Measurements from ENCODE around the gene IRAK1.
A peak's percentile ranks its signal among the peaks of the same experiment; 100 is the strongest.
"Not testable (repeated sequence)": the region's sequence is repeated elsewhere in the genome, so short reads cannot be mapped to it uniquely, and the experiment has no call there.

Gene IRAK1

DNA sequence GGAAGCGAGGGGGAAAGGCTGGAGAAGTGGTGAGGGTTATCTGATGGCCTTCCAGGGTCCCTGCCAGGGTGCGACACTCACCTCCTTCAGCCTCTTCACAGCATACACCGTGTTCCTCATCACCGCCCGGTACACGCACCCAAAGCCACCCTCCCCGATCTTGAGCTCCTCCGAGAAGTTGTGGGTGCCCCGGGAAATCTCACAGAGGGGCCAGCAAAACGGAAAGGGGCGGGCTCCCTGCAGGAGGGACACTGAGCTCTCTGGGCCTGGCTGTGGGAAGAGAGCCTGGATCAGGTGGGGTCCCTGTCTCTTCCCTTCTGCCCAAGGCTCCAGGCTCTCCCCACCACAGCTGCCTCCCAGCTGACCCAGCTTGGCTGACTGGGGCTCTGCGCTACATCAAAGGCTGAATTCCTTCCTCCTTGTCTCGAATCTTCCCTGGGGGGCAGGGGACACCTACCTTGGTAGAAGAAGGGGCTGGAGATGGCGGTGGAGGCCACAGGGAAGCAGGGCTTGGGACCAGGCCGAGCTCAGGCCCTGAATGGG is 1.1 kb downstream of the IRAK1 start:
- DNase-seq = no peak

DNA sequence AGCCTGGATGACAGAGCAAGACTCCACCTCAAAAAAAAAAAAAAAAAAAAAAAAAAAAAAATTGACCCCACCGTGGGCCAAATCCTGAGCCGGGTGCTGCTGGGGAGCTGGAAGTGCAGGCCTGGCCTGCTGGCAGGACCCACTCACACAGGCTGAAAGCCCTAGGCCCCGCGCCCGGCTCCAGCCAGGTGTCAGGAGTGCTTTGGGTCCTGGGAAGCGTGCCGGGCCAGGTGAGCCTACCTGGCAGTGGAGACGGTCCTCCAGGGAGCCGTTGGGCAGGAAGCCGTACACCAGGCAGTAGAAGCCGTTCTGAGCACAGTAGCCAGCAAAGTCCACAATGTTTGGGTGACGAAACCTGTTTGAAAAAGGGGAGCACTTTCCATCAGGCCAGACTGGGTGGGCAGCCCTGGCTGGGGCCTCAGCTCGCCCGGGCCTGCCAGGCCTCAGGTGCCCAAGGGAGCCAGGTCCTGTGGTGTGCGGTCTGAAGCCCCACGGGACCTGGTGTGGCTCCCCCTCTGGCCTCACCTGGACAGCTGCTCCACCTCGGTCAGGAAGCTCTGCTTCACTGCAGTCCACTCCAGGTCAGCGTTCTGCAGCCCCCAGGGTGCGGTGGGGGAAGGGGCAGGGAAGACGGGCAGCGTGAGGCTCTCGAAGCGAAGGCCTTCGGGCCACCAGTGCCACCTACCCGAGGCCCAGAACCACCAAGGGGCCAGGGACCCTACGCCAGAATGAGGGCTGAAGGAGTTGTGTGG is 1.8 kb downstream of the IRAK1 start:
- no peak for DNase-seq

DNA sequence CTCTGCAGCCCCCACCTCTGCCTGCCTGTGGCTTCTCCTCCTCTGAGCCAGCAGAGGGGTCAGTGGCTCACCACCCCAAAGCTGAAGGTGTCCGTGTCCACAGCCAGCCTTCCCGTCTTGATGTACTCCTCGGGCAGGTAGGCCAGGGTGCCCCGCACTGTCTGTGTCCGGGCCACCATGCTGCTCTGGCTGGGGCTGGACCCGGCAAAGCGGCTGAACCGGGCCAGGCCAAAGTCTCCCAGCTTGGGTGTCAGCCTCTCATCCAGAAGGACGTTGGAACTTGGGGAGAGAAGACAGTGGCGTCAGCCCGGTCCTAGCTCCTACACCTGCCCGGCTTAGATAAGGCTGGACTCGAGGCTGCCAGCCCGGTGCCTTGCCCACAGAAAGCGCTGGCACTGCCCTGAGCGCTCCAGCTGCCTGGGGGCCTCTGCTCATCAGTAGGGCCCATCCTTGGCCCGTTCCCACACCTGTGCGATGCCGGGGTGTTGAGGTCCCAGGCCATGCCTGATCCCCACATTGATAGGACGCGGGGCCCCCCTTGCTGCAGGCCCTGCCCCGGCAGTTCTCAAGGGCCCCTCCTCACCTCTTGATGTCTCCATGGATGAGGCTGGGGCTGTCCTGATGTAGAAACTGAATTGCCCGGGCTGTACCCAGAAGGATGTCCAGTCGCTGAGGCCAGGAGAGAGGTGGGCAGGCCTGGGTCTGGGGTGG is 3.2 kb downstream of the IRAK1 start:
- no peak for DNase-seq

DNA sequence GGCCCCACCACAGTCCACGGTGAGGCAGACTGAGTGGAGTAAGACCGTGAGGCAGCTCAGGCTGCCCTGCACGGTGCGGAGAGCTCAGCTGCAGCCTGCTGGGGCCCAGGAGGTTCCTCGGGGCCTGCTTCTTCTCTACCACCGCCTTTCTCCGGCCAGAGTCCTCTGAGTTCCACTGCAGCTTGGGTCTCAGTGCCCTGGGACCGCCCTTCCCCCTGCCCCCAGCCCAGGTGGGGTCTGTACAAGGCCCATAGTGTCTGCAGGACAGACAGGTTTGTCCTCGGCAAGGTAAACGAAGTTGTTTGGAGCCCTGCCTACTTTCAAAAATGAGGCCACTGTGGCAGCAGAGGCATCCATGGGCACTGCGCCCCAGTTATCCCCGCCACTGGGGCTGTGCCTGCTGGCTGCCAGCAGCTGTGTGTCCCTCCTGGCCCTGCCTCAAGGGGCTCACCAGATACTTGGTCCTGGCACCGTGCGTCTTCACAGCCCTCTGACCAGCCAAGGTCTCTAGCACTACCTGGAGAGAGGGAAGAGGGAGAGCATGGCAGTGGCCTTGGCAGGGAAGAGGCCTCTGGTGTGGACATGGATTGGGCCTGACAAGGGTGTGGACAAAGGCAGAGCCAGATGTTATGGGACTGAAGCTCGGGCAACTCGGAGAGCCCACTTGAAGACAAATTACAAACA is 4.0 kb downstream of the IRAK1 start:
- no peak for DNase-seq

DNA sequence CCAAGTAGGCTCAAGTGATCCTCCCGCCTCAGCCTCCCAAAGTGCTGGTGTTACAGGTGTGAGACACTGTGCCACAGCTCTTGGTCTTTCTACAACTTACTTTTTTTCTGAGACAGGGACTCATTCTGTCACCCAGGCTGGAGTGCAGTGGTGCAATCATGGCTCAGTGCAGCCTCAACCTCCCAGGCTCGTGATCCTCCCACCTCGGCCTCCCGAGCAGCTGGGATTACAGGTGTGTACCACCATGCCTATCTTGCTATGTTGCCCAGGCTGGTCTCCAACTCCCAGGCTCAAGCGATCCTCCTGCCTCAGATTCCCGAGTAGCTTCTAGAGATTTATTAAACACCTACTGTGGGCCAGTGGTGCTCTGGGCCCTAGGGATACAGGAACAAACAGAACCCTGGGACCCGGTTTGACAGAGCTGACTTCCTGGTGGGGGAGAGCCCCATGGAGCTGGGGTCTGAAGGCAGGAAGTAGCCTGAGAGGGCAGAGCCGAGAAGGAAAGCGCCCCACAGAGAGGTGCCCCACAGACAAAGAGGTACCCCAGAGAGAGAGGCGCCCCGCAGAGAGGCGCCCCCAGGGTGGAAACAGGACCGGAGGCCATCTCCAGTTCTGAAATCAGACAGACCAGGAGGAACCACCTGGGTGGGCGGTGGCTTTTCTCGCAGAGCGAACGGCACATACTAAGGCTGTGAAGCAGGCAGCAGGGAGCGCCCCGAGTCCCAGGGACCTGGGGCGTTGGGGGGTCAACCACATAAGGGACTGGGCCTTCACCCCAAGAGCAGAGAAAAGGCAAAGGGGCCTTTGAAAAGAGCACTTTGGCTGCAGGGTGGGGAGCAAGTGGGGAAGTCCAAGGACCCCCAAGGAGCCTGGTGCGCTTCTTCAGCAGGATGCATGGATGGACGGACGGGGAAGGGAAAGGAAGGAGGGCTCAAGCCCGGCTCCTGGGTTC is 5.0 kb downstream of the IRAK1 start:
- no peak for DNase-seq

DNA sequence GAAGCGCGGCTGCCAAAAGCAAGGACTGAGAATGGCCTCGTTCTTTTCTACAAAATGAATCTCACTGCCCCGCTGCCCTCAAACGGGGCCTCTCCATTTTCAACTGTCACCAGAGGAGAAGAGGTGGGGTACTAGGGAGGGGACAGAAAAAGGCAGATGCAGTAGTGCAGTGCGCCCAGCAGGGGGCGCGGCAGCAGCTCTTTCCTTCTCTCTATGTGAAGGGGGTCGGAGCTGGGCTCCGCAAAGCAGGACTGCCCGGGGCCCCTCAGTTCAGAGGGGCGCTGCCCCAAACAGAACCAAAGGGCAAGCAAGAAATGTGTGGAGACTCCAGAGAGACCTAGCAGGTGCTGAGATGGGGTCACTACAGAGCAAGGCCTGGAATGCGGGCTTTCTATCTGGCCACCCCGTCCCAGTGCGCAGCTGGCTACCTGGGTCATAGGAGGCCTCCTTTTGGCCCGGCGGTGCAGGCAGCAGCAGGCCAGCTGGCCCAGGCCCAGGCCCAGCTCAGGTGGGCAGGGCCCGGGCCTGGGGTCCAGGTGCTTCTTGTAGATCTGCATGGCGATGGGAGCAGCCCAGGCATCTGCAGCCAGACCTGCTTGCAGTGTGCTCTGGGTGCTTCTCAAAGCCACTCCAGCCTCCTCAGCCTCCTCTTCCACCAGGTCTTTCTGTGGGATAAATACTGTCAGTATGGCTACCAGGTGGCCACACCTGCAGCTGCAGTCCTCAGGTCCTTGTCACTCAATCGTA is 5.9 kb downstream of the IRAK1 start:
- peak; percentile 38 for DNase-seq

DNA sequence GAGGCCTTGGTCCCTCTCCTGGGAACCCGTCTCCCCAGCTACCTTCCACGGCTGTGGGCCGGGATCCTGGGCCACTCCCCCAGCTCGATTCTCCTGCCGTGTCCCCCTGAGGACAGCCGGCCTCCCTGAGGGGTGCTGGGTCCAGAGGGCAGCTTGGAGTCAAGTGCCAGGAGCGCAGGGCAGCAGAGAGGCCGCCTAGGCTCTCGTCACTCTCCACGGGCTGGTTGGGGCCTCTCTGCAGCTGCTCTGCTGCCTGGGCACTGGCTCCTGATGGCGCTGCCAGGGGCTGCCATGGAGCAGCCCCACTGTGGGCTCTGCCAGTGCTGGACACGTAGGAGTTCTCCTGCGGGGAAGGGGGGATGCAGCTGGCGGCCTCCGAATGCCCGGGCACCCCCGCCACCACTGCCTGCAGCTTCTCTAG is 6.7 kb downstream of the IRAK1 start:
- no peak for DNase-seq

DNA sequence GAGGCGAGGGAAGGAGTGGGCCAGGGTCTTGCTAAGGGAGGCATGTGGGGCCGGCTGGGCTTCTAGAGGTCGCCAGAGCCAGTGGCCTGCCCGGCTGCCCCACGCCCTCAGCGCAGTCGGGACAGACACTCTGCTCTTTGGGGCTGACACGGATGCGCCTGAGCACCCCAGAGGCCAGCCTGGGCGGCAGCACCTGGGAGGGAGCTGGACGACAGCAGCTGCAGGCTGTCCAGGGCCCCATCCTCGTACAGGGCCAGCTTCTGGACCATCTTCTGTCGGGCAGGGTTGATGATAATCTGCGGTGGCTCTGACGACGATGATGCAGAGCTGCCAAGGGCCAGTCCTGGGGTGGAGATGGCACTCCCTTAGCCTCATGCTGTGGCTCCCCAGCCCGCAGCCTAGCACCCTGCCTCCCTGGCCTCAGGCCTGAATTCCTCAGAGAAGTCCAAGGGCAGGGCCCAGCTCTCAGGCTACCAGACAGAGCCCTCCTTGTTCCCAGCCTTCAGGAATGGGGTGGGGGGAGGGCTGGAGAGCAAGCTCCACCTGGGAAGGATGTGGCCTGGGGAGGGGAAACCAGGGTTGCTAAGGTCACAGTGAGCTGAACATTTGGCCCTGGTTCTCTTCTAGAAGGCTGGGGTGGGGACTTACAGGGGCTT is 7.2 kb downstream of the IRAK1 start:
- no peak for DNase-seq

DNA sequence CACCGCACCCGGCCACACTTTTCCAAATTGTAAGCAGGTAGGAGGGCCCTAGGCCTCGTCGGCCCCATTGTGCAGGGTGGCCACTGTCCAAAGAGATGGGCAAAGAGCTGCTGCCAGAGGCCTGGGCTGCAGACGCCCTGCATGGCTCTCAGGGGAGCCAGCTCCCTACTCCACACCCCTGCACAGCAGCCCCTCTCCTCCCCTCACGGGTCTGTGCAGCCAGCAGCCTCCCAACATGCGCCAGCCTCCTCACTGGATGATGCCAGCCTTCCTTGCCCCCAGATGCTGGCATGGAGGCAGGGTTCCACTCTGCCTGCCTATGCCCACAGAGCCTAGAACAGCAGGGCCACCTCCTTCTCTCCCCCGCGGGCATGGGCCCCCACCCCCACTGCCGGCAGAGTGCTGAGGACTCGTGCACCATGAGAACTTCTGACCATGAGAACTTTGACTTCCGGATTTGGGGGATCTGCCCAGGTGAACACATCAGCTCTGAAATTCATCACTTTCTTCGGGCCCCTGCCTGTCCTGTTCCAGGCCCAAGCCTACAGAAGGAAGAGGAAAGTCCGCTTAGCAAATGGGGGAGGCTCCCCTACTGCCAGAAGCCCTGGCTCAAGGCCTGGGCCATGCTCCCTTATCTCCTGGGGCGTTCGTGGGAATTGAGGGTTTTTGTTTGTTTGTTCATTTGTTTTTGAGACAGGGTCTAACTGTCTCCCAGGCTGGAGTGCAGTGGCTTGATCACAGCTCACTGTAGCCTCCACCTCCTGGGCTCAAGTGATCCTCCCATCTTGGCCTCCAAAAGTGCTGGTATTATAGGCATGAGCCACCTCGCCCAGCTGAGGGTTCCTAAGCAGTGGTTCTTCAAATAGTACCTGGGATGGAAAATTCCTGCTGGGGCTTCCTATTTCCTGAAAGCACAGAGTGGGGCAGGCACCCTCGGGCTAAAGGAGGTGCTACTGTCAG is 8.0 kb downstream of the IRAK1 start:
- DNase-seq = no peak

DNA sequence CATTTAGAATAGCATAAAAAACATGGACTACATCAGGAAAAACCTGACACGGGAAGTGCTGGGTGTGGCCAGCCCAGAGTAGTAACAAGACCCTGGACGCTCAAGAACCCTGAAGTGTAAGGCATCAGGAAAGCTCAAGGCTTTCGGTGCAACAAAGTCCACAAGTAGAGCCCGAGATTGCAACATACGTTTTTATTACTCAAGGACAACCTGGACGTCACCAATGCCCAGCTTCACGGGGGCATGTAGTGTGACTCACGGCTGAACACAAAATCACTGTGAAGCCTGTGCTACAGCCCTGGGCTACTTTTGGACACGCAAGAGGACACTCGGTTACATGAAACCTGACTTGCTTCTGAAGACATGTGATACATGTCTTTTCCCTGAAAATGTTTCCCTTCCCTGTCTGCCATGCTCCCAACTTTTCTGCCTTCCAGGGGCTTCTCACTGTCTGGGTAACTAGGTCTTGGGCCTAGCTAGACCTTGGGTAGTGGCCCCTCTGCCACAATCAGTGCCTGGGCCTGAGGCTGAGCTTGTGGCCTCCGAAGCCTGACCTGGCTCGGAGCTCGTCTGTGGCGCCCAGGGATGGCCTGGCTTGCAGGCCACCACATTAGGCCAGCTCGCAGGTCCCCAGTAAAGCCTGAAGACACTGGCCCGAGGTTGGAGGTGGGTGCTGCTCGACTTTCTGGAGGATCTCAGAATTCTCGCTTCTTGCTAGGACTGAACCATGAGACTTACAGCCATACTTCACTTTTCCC is 9.2 kb downstream of the IRAK1 start:
- DNase-seq = no peak

DNA sequence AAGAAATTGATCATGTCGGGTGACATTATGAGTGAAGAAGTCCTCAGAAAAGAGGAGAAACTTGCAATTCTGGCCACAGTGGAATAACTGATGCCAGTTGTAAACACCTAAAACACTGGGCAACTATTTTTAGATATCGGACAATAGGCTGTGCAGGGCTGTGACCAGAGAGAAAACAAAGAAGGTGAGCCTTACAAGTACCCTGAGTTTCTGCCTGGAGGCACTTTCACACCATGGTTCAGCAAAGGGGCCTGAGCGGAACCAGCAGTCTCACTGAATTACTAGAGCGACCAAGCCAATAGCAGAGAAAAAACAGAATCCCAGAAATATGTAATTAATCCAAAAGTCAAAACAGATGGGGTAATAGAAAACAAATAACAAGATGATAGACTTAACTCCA is 11.2 kb downstream of the IRAK1 start:
- DNase-seq = no peak

DNA sequence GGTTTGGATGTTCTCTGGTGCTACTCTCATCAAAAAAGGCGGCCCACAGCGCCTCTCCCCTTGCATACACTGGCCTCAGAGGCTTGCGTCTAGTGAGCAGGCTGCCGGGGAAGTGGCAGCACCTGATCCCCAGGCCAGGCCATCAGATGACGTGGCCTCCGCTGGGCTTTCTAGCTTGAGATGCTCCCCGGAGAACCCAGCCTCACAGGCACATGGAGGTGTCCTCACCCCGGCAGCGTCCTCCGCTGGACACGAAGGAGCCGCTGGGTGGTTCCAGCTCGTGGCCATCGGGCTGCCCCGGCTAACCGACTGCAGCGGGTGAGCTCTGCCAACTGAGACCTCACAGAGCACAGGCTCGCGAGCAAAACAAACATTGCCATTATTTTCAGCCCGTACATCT is 12.8 kb downstream of the IRAK1 start:
- no peak for DNase-seq

DNA sequence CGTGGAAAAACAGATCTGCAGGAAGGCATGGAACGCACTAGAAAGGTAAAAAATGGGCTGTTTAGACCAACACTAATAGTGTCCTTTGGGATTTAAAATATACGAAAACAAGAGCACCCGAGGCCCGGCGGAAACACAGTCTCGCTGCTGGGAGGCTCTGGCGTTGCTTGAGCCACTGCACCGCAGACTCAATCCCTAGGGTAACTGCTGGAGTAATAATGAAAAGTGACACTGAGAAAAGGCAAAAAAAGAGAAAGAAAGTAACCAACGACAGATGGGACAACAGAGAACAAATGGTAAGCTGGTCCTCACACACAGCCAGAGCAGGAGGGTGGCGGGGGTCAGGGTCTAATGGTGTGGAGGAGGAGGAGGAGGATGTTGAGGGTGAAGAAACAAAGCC is 15.4 kb downstream of the IRAK1 start:
- DNase-seq = no peak

DNA sequence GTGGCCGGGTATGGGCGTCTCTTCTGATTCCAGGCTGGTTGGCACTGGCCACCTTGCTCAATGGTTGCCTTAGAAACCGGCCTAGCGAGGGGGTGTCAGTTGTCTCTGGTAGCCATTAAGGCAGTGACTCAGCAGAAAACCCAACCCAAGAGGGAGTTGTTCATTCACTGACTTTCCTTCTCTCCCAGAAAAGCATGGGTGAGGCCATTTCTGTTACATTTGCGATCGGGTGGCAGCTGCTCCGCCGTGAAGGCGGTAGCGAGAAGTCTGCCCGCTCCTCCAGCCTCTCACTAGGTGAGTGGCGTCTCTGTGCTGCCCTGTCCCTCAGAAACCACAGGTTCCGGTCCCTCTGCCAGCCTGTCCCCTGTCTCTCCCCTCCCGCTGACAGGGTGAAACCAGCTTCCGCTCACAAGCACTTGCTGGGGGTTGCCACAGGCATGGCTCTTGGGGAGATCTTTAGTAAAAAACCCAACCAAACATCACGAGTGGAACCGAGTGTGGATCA is 17.4 kb downstream of the IRAK1 start:
- DNase-seq = peak; percentile 54

DNA sequence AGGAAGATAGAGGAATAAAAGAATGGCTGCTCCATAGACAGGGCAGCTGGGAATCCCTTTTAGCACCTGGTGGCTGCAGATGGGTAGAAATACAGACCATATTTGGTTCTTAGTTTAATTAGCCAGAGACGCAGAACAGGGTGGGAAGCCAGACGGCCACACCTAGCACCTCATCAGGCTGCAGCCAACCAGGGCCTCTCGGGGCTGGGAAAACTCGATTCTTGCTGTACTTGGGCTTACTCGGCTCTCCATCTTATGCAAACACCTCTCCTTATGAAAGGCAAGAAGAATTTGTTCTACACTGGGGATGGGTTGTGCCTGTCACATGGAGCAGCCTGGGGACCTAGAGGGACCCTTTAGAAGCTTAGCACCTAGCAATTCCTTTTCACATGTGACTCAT is 19.7 kb downstream of the IRAK1 start:
- no peak for DNase-seq

DNA sequence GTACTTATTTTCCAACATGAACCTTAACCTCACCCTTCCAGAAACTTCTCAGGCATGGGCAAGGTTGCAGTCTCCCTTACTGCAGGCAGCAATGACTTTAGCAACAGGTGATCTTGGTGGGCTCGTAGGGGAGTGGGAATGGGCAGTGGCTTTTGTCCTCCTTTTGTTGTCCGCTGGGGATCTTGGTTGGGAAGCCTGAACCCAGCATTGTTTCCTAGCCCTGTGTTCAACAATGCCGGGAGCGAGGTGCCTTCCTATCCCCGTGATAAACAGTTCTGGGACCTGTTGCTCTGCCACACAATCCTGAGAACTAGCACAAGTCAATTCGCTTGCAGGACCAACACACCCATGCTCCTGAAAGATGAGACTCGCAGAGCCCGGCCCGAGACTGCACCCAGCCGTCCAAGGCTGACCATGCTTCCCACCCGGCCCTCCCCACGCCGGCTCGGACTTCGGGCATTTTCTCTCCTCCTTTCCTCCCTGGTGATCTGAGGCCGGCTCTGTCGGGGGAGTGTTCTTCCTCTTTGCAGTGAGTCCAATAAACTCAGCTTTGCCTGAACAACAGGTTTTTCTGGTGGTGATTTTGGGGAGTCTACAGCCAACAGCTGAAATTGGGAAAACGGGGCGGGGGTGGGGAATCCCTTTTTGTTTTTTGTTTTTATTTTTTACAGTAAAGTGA is 20.2 kb downstream of the IRAK1 start:
- no peak for DNase-seq

DNA sequence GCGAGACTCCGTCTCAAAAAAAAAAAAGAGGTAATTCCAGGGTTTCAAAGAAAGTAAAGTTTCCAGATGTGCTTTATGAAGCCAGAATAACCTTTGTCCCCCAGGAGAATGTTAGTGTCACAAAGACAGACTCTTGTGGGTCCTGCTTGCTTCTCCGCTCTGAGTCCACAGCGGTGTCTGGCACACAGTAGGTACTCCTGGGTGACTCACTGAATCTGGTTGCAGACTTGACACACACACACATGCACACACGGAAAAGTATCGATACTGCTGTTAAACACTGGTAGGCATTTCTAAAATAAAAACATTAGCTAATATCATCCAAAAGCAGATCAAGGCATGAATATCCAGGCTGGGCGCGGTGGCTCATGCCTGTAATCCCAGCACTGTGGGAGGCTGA is 24.2 kb downstream of the IRAK1 start:
- no peak for DNase-seq

DNA sequence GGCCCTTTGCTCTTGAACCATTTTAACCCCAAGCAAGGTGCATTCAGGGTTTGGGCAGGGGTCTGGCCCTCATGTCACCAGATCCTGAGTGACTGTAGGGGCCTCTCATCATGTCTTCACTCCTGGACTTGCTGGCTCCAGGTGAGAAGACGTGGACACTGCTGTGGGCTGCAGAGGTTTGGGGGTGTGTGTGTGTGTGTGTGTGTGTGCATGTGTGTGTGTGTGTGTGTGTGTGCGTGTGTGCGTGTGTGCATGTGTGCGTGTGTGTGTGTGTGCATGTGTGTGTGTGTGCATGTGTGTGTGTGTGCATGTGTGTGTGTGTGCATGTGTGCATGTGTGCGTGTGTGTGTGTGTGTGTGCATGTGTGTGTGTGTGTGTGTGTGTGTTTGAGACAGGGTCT is 25.3 kb downstream of the IRAK1 start:
- not testable (repeated sequence) for DNase-seq
